OCI-LY7 (cell line): ENCODE results near the gene MSANTD2. TPM values are rescaled to one million over a fixed set of nuclear protein-coding genes. Genes with fewer than 3 reads are reported as not detected.

Experiments
- BruUV-seq: library from RNA; stranded (reverse); fragments of 400-500 nt; replicated peaks from 2 replicates; lab custom pipeline; 2021; lab: Mats Ljungman, UMichigan
- CTCF ChIA-PET: fragments of 300-600 bp; sonication (Branson Sonifier 250); formaldehyde crosslinking; loops from one replicate; lab custom pipeline; 2022; ENCODE audit warnings: antibody characterized with exemption; ENCODE audit not compliant: unreplicated experiment; lab: Charles Lee
- POLR2A ChIA-PET: fragments of 300-600 bp; sonication (Branson Sonifier 250); formaldehyde crosslinking; loops from one replicate; lab custom pipeline; 2022; ENCODE audit warnings: antibody characterized with exemption; lab: Charles Lee
- DNase-seq: peaks from one replicate; pipeline ENCODE4 v3.0.0-alpha.2; 2015; ENCODE audit warnings: low spot score
- H2AFZ ChIP-seq: fragments of 200-600 bp; sonication (generic), shearing (Covaris generic); 2 replicates; pipeline ENCODE4 v1.6.1; 2014; ENCODE audit warnings: mild to moderate bottlenecking, antibody characterized with exemption, low read length, moderate library complexity
- H3K27ac ChIP-seq: fragments of 200-600 bp; sonication (generic); 2 replicates; pipeline ENCODE4 v1.5.1; 2014; ENCODE audit warnings: mixed run types, low read depth, mild to moderate bottlenecking, moderate library complexity, low read length, inconsistent platforms; ENCODE audit not compliant: poor library complexity, severe bottlenecking
- H3K36me3 ChIP-seq: fragments of 200-600 bp; sonication (generic); 2 replicates; pipeline ENCODE4 v1.6.1; 2014; ENCODE audit warnings: mild to moderate bottlenecking, antibody characterized with exemption, low read length, moderate library complexity, mixed read lengths; ENCODE audit not compliant: insufficient read depth
- H3K4me1 ChIP-seq: fragments of 200-600 bp; sonication (generic); 2 replicates; pipeline ENCODE4 v1.5.1; 2014; ENCODE audit warnings: mild to moderate bottlenecking, low read length; ENCODE audit not compliant: insufficient read depth, poor library complexity, severe bottlenecking
- H3K4me2 ChIP-seq: fragments of 200-600 bp; sonication (generic); 2 replicates; pipeline ENCODE4 v1.6.1; 2014; ENCODE audit warnings: mild to moderate bottlenecking, low read length
- H3K4me3 ChIP-seq: fragments of 200-600 bp; sonication (generic); 2 replicates; pipeline ENCODE4 v1.5.1; 2014; ENCODE audit warnings: mild to moderate bottlenecking, low read depth, low read length; ENCODE audit not compliant: poor library complexity, severe bottlenecking
- H3K79me2 ChIP-seq: fragments of 200-600 bp; sonication (generic); 2 replicates; pipeline ENCODE4 v1.6.1; 2016; ENCODE audit warnings: low read depth, mild to moderate bottlenecking, low read length, moderate library complexity, mixed read lengths; ENCODE audit not compliant: insufficient read depth
- H3K9me2 ChIP-seq: fragments of 200-600 bp; sonication (generic); 2 replicates; pipeline ENCODE4 v1.6.1; 2016; ENCODE audit warnings: mild to moderate bottlenecking, low read length, mixed read lengths; ENCODE audit not compliant: insufficient read depth
- H3K9me3 ChIP-seq: fragments of 200-600 bp; sonication (generic); 2 replicates; pipeline ENCODE4 v1.6.1; 2014; ENCODE audit warnings: mild to moderate bottlenecking, mixed run types, low read length, mixed read lengths
- H4K20me1 ChIP-seq: fragments of 200-600 bp; sonication (generic); 2 replicates; pipeline ENCODE4 v1.6.1; 2014; ENCODE audit warnings: mild to moderate bottlenecking, antibody characterized with exemption, low read length, moderate library complexity, mixed read lengths; ENCODE audit not compliant: insufficient read depth
- EZH2phosphoT487 ChIP-seq: fragments of 200-600 bp; sonication (generic); IDR thresholded peaks from 2 replicates; pipeline ENCODE4 v1.6.1; 2018; ENCODE audit warnings: low read depth, borderline replicate concordance, mild to moderate bottlenecking, mixed run types, antibody characterized with exemption, low read length, moderate library complexity, mixed read lengths
- intact Hi-C: fragments of 100-400 bp; cut with micrococcal nuclease; formaldehyde crosslinking; loops from one replicate; pipeline ENCODE4 v1.10.0; 2022; ENCODE audit not compliant: unreplicated experiment
- total RNA-seq, 2 experiments: library from RNA; depleted of rRNA in 1 of 2; stranded (reverse); fragments of >200 nt in 1 of 2; shearing (Covaris generic) in 1 of 2; gene quantifications; 2 replicates each; pipeline ENCODE4 v1.2.3, GENCODE V29; 2014 to 2022
- TF ChIP-seq, protein P1 (sequence below): fragments of 200-600 bp; sonication (generic); conservative IDR thresholded peaks from 2 replicates; pipeline ENCODE4 v1.5.1; 2014; ENCODE audit warnings: mild to moderate bottlenecking, antibody characterized with exemption, low read length, moderate library complexity, mixed read lengths

Gene MSANTD2
- total RNA-seq, 2 experiments from 2014 or later = 22.1 to 23.4 TPM

DNA sequence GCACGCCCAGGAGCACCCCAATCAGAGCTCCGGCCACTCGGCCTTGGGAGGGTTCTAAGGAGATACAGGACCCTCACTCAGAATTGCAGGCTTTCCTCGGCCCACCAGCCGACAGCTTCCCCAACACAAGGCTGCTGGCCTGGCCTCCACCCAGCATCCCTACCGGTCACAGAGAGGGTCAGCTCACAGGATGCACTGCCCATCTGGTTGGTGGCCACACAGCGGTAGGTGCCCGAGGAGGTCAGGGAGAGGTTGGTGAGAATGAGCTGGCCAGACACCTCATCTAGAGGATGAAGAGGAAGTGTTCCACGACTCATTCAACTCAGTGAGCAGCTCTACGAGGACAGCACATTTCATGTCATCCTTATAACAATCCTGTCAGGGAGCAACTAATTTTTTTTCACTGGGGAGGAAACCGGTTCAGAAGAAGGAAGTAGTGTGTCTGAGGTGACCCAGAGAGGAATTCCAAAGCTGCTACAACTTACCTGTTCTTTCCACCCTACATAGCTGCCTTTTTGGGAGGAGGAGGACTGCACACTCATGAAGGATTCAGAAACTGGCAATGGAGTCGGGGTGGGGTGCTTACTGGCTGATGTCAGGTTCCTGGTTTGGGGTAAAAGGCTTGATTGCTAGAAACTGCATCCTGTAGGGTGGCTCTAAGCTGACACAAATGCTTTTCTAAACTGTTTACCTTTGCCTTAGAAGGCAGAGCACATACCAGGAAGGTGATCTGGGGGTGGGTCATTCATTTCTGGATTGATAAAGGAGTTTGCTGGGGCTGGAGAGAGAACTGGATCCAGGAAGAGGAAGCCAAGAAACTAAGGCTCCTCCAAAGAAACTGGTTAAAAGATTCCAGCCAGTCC lies 51.5 kb downstream of the MSANTD2 start:
- H2AFZ ChIP-seq = no peak overlapping the region
- TF ChIP-seq, protein P1, sequence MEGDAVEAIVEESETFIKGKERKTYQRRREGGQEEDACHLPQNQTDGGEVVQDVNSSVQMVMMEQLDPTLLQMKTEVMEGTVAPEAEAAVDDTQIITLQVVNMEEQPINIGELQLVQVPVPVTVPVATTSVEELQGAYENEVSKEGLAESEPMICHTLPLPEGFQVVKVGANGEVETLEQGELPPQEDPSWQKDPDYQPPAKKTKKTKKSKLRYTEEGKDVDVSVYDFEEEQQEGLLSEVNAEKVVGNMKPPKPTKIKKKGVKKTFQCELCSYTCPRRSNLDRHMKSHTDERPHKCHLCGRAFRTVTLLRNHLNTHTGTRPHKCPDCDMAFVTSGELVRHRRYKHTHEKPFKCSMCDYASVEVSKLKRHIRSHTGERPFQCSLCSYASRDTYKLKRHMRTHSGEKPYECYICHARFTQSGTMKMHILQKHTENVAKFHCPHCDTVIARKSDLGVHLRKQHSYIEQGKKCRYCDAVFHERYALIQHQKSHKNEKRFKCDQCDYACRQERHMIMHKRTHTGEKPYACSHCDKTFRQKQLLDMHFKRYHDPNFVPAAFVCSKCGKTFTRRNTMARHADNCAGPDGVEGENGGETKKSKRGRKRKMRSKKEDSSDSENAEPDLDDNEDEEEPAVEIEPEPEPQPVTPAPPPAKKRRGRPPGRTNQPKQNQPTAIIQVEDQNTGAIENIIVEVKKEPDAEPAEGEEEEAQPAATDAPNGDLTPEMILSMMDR = no peak
- no peak for TF ChIP-seq EZH2phosphoT487
- H3K4me3 ChIP-seq = no peak overlapping the region
- ChIA-PET CTCF (no interaction called here), POLR2A (interaction anchor here (0.6 to 1.2 kb wide), 3 partner anchors 15 to 112 kb away, joined by 3 to 5 read pairs (median 4); no protein-coding TSS in a partner anchor)
- no peak overlapping the region for H3K27ac ChIP-seq
- BruUV-seq = no TSS peak
- no peaks in the 10 kb centered on the region for H3K9me2 ChIP-seq
- H3K79me2 ChIP-seq = no peaks in the 10 kb centered on the region
- no peaks in the 10 kb centered on the region for H3K36me3 ChIP-seq
- no peak overlapping the region for H3K4me2 ChIP-seq
- no peak for DNase-seq
- H3K4me1 ChIP-seq = peaks cover 15% of the 10 kb centered on the region
- intact Hi-C loops = loop anchor here (5.0 kb wide), 1 partner anchor 89 kb away; no protein-coding TSS in a partner anchor
- H4K20me1 ChIP-seq = no peaks in the 10 kb centered on the region
- H3K9me3 ChIP-seq = no peaks in the 10 kb centered on the region

DNA sequence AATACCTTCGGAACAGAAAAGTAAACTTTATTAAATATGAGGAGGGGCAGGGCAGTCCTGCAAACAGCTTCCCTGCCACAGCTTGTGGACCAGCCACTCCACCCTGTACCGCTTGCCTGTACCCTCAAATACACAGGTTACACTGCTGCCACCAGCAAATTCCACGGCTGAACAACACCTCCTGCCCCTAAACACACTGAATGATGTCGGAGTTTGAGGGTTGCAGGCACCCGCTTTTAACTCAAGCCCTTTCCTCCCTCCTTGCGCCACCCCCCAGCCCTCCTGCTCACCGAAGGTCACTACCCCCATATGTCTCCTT lies 52.1 kb downstream of the MSANTD2 start:
- POLR2A ChIA-PET = interaction anchor here (0.6 to 1.2 kb wide), 3 partner anchors 15 to 111 kb away, joined by 3 to 5 read pairs (median 4); no protein-coding TSS in a partner anchor
- BruUV-seq = no TSS peak
- no peak overlapping the region for H3K4me2 ChIP-seq

More for the DNA sequence above, 52.1 kb downstream of the MSANTD2 start:
- TF ChIP-seq EZH2phosphoT487 = no peak
- TF ChIP-seq, protein P1 = no peak
- H3K9me3 ChIP-seq = no peaks in the 10 kb centered on the region
- no peak overlapping the region for H2AFZ ChIP-seq
- no peak overlapping the region for H3K4me3 ChIP-seq
- H4K20me1 ChIP-seq = no peaks in the 10 kb centered on the region; the same call in 1 of the 2 replicates
- no peaks in the 10 kb centered on the region for H3K36me3 ChIP-seq
- CTCF ChIA-PET = no interaction called here
- intact Hi-C loops = loop anchor here (5.0 kb wide), 1 partner anchor 89 kb away; no protein-coding TSS in a partner anchor
- no peak overlapping the region for H3K27ac ChIP-seq
- no peaks in the 10 kb centered on the region for H3K79me2 ChIP-seq
- no peaks in the 10 kb centered on the region for H3K9me2 ChIP-seq
- H3K4me1 ChIP-seq = peaks cover 15% of the 10 kb centered on the region
- DNase-seq = no peak
